ENCODE measurements around the gene ASPHD2. TPM values are rescaled to one million over a fixed set of nuclear protein-coding genes. Genes with fewer than 3 reads are reported as not detected.

ASPHD2 gene
- total RNA-seq, 2 donors from 2014 or later: 1.6 to 2.6 TPM

DNA sequence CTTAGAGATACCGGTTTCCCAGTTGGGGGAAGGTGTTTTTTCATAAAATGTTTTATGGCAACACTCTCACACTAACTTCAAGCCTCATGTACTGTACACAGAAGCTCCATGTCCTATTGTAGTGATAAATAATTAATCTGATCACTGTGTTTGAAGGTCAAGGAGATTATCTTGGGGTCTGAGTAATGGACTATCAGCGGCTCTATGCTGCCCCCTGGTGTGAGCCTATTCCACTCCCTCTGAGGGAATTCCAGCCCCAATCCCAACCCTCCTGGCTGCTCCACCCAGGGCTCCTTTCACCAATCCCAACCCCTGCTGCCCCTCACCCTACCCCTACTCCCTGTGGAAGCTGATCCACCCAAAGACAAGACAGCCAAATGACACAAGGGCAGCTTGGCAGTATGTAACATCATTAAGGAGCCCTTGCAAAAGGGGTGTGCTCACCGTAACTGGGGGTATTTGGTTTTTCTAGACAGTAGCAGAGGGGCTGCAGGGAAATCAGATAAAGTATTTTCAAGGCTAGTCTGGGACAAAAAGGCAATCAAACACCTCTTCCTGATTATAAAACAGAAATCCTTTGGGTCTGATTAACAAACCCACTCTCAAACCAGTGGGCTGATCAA is 32.2 kb downstream of the ASPHD2 start:
- Histone ChIP-seq H3K4me1 (ENCODE audit: control insufficient read depth in 1 of 2, low read depth in 2 of 2) (no peaks in the 10 kb centered on the region), H3K27ac (no peak overlapping the region), H3K36me3 (peaks cover 44% of the 10 kb centered on the region), H3K27me3 (replicated peaks; ENCODE audit: insufficient read depth) (no peaks in the 10 kb centered on the region), H3K9me3 (no peaks in the 10 kb centered on the region), H3K4me3 (no peak overlapping the region)
- DNase-seq (ENCODE audit: low spot score) (no peak), ATAC-seq (ENCODE audit: insufficient number of reproducible peaks, low FRiP score, low read depth) (no peak)
- TF ChIP-seq, protein P1, sequence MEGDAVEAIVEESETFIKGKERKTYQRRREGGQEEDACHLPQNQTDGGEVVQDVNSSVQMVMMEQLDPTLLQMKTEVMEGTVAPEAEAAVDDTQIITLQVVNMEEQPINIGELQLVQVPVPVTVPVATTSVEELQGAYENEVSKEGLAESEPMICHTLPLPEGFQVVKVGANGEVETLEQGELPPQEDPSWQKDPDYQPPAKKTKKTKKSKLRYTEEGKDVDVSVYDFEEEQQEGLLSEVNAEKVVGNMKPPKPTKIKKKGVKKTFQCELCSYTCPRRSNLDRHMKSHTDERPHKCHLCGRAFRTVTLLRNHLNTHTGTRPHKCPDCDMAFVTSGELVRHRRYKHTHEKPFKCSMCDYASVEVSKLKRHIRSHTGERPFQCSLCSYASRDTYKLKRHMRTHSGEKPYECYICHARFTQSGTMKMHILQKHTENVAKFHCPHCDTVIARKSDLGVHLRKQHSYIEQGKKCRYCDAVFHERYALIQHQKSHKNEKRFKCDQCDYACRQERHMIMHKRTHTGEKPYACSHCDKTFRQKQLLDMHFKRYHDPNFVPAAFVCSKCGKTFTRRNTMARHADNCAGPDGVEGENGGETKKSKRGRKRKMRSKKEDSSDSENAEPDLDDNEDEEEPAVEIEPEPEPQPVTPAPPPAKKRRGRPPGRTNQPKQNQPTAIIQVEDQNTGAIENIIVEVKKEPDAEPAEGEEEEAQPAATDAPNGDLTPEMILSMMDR (IDR thresholded peaks at IDR 0.05): peak; percentile 61

DNA sequence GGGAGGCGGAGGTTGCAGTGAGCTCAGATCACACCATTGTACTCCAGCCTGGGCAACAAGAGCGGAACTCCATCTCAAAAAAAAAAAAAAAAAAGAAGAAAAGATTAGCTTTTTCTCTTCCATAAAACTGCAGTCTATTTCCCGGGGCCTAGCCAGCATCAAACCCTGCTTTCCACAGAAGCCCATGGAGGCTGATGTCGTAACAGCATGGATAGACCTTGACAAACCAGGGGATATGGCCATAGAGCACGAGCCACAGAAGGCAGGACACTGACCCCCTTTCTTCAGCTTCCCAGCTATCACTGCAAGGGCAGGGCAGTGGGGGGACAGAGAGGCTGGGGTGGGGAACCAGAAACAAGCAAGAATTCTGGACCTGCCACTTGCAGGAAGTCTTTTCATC is 33.0 kb downstream of the ASPHD2 start:
- Histone ChIP-seq H3K36me3 (peaks cover 48% of the 10 kb centered on the region), H3K4me3 (no peak overlapping the region), H3K4me1 (ENCODE audit: control insufficient read depth in 1 of 2, low read depth in 2 of 2) (no peaks in the 10 kb centered on the region), H3K27ac (no peak overlapping the region), H3K27me3 (replicated peaks; ENCODE audit: insufficient read depth) (no peaks in the 10 kb centered on the region), H3K9me3 (no peaks in the 10 kb centered on the region)
- no peak for DNase-seq (ENCODE audit: low spot score)
- TF ChIP-seq, protein P1 (IDR thresholded peaks at IDR 0.05): no peak
- no peak for ATAC-seq (ENCODE audit: insufficient number of reproducible peaks, low FRiP score, low read depth)

DNA sequence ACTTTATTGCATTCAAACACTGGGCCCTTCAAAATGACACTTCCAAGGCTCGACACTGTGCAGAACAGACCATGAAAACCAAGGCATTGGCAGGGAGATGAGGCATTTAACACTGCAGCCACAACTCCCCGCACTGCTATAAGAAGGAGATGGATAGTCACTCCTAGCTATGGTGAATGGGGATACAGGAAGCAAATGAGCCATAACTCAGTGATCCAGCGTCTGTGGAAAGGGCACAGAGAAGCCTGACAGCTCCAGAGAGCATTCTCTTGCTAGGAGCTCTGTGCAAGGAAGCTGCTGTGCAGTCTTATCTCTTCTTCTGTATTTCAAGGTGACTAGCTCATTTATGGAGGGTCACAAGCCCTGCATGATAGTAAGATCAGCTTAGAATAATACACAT is 33.6 kb downstream of the ASPHD2 start:
- Histone ChIP-seq H3K4me1 (ENCODE audit: control insufficient read depth in 1 of 2, low read depth in 2 of 2) (no peaks in the 10 kb centered on the region), H3K27ac (no peak overlapping the region), H3K27me3 (replicated peaks; ENCODE audit: insufficient read depth) (no peaks in the 10 kb centered on the region), H3K4me3 (no peak overlapping the region), H3K36me3 (peaks cover 44% of the 10 kb centered on the region), H3K9me3 (no peaks in the 10 kb centered on the region)
- no peak for DNase-seq (ENCODE audit: low spot score)
- ATAC-seq (ENCODE audit: insufficient number of reproducible peaks, low FRiP score, low read depth): no peak
- TF ChIP-seq, protein P1 (IDR thresholded peaks at IDR 0.05): no peak

DNA sequence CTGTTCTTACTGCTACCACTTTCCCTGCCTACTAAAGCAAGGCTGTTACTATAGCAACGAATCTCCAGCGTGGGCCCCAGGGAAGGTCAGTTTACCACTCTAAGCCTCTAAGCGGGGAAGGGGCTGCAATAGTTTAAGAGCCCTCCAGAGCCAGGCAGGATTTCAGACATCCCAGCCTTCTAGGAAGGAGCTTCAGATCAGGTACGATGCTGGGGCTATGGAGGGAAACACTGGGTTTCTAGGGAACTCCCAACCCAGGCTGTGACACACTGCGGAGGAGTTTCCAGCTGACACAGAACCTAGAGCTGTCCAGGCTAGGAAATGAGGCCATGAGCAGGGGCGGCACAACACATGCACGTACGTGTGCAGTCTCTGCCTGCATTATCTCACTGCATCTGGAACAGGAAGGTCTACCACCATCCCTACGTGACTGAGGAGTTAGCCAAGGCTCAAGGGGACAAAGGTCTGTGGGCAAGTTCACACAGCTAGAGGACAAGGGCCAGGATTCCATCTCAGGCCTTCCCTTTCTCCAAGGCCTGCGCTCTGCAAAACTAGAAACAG is 34.1 kb downstream of the ASPHD2 start:
- H3K36me3 ChIP-seq: peaks cover 47% of the 10 kb centered on the region
- H3K27me3 ChIP-seq (replicated peaks; ENCODE audit: insufficient read depth): no peaks in the 10 kb centered on the region
- no peaks in the 10 kb centered on the region for H3K9me3 ChIP-seq
- DNase-seq (ENCODE audit: low spot score) (no peak), ATAC-seq (ENCODE audit: insufficient number of reproducible peaks, low FRiP score, low read depth) (no peak)
- no peak overlapping the region for H3K27ac ChIP-seq
- H3K4me1 ChIP-seq (ENCODE audit: control insufficient read depth in 1 of 2, low read depth in 2 of 2): no peaks in the 10 kb centered on the region
- no peak overlapping the region for H3K4me3 ChIP-seq
- TF ChIP-seq, protein P1 (IDR thresholded peaks at IDR 0.05): no peak

DNA sequence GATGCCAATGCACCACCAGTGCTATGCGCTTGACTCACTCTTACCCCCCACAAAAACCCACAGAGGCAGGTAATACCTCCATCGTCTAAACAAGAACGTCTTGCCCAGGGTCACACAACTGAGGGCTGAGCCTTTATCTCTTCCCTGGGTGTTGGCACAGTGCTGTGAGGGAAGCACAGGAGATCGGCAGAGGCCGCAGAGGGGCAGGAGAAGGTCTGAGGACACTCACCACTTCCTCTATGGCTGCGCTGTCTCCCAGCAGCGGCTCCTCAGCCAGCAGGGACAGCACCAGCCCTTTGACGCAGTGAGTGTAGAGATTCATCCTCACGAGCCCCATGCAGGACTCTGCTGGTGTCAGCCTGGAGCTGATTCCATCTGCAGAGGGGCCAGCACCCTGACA is 34.6 kb downstream of the ASPHD2 start:
- TF ChIP-seq, protein P1 (IDR thresholded peaks at IDR 0.05): no peak
- no peak overlapping the region for H3K4me3 ChIP-seq
- ATAC-seq (ENCODE audit: insufficient number of reproducible peaks, low FRiP score, low read depth) (no peak), DNase-seq (ENCODE audit: low spot score) (no peak)
- H3K36me3 ChIP-seq: peaks cover 52% of the 10 kb centered on the region
- no peak overlapping the region for H3K27ac ChIP-seq
- no peaks in the 10 kb centered on the region for H3K27me3 ChIP-seq (replicated peaks; ENCODE audit: insufficient read depth)
- no peaks in the 10 kb centered on the region for H3K9me3 ChIP-seq
- H3K4me1 ChIP-seq (ENCODE audit: control insufficient read depth in 1 of 2, low read depth in 2 of 2): no peaks in the 10 kb centered on the region
